OCI-LY1 (cell line): Measurements from ENCODE around the gene DHX38.
"Not testable (repeated sequence)": the region's sequence is repeated elsewhere in the genome, so short reads cannot be mapped to it uniquely, and the experiment has no call there.

ENCODE experiments used
- H2AFZ ChIP-seq: fragments of 200-600 bp; sonication (generic), shearing (Covaris generic); 2 replicates; pipeline ENCODE4 v1.6.0; 2014; ENCODE audit warnings: antibody characterized with exemption, mild to moderate bottlenecking, low read length
- H3F3A ChIP-seq: fragments of 200-600 bp; sonication (generic), shearing (Covaris generic); 2 replicates; pipeline ENCODE4 v1.6.0; 2014; ENCODE audit warnings: mild to moderate bottlenecking, antibody characterized with exemption, low read length, moderate library complexity; ENCODE audit not compliant: insufficient read depth
- H3K27ac ChIP-seq: fragments of 200-600 bp; sonication (generic); 2 replicates; pipeline ENCODE4 v1.5.1; 2014; ENCODE audit warnings: low read length, mixed run types, mild to moderate bottlenecking, low read depth; ENCODE audit not compliant: poor library complexity, severe bottlenecking
- H3K27me3 ChIP-seq: fragments of 200-600 bp; sonication (generic); 2 replicates; pipeline ENCODE4 v1.6.0; 2014; ENCODE audit warnings: antibody characterized with exemption, mild to moderate bottlenecking, low read length, moderate library complexity; ENCODE audit not compliant: insufficient read depth
- H3K36me3 ChIP-seq: fragments of 200-600 bp; sonication (generic); 2 replicates; pipeline ENCODE4 v1.6.1; 2014; ENCODE audit warnings: mild to moderate bottlenecking, antibody characterized with exemption, low read length, moderate library complexity, mixed read lengths; ENCODE audit not compliant: insufficient read depth
- H3K4me1 ChIP-seq: fragments of 200-600 bp; sonication (generic); 2 replicates; pipeline ENCODE4 v1.5.1; 2014; ENCODE audit warnings: mild to moderate bottlenecking, low read length, moderate library complexity; ENCODE audit not compliant: insufficient read depth, severe bottlenecking
- H3K4me2 ChIP-seq: fragments of 200-600 bp; sonication (generic), shearing (Covaris generic); 2 replicates; pipeline ENCODE4 v1.6.1; 2014; ENCODE audit warnings: low read length
- H3K4me3 ChIP-seq: fragments of 200-600 bp; sonication (generic); 2 replicates; pipeline ENCODE4 v1.5.1; 2014; ENCODE audit warnings: low read length, low read depth, mild to moderate bottlenecking, mixed read lengths; ENCODE audit not compliant: poor library complexity, severe bottlenecking
- H3K79me2 ChIP-seq: fragments of 200-600 bp; shearing (Covaris generic); 2 replicates; pipeline ENCODE4 v1.6.1; 2016; ENCODE audit warnings: mixed run types, low read length, mixed read lengths; ENCODE audit not compliant: insufficient read depth
- H3K9ac ChIP-seq: fragments of 200-600 bp; sonication (generic), shearing (Covaris generic); 2 replicates; pipeline ENCODE4 v1.6.1; 2014; ENCODE audit warnings: mild to moderate bottlenecking, low read length, mixed read lengths
- H3K9me2 ChIP-seq: fragments of 200-600 bp; sonication (generic), shearing (Covaris generic); 2 replicates; pipeline ENCODE4 v1.6.1; 2014; ENCODE audit warnings: low read depth, mild to moderate bottlenecking, low read length, mixed read lengths
- H3K9me3 ChIP-seq: fragments of 200-600 bp; shearing (Covaris generic); 2 replicates; pipeline ENCODE4 v1.6.1; 2014; ENCODE audit warnings: low read length, mixed read lengths
- H4K20me1 ChIP-seq: fragments of 200-600 bp; sonication (generic), shearing (Covaris generic); 2 replicates; pipeline ENCODE4 v1.6.0; 2016; ENCODE audit warnings: mild to moderate bottlenecking, low read length; ENCODE audit not compliant: insufficient read depth
- EZH2 ChIP-seq: fragments of 200-600 bp; sonication (generic), shearing (Covaris generic); IDR thresholded peaks from 2 replicates; pipeline ENCODE4 v1.8.0; 2017; ENCODE audit warnings: borderline replicate concordance, mixed run types, mild to moderate bottlenecking, antibody characterized with exemption, low read length, moderate library complexity, mixed read lengths
- TF ChIP-seq, protein P1 (sequence below): fragments of 200-600 bp; sonication (generic), shearing (Covaris generic); IDR thresholded peaks from 2 replicates; pipeline ENCODE4 v1.5.1; 2017; ENCODE audit warnings: mild to moderate bottlenecking, antibody characterized with exemption, low read length, moderate library complexity, mixed read lengths

DHX38 gene

DNA sequence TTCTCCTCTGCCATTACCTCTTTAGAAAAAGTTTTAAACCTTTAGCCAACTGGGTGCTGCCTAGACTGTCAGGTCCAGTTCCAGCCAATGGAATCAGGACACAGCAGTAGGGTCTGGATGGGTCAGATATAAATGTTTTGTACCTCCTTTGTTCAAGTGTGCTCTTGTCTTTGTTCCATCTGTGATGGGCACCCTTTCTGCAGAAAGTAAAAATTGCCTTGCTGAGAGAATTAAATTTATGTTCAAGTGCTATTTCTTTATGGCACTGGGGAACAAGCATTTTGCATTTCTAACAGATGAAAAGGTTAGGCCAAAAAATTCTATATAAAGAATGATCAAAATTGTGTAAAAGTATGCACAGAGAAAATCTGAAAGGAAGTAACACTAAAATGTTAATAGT, 44.5 kb upstream of the DHX38 start:
- no peak overlapping the region for H3K27ac ChIP-seq
- H3F3A ChIP-seq: no peaks in the 10 kb centered on the region
- no peak overlapping the region for H2AFZ ChIP-seq
- no peaks in the 10 kb centered on the region for H3K36me3 ChIP-seq
- no peaks in the 10 kb centered on the region for H3K9me3 ChIP-seq
- no peaks in the 10 kb centered on the region for H3K9me2 ChIP-seq
- H3K9ac ChIP-seq: no peak overlapping the region
- no peaks in the 10 kb centered on the region for H3K4me1 ChIP-seq
- no peak for TF ChIP-seq EZH2
- TF ChIP-seq, protein P1, sequence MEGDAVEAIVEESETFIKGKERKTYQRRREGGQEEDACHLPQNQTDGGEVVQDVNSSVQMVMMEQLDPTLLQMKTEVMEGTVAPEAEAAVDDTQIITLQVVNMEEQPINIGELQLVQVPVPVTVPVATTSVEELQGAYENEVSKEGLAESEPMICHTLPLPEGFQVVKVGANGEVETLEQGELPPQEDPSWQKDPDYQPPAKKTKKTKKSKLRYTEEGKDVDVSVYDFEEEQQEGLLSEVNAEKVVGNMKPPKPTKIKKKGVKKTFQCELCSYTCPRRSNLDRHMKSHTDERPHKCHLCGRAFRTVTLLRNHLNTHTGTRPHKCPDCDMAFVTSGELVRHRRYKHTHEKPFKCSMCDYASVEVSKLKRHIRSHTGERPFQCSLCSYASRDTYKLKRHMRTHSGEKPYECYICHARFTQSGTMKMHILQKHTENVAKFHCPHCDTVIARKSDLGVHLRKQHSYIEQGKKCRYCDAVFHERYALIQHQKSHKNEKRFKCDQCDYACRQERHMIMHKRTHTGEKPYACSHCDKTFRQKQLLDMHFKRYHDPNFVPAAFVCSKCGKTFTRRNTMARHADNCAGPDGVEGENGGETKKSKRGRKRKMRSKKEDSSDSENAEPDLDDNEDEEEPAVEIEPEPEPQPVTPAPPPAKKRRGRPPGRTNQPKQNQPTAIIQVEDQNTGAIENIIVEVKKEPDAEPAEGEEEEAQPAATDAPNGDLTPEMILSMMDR: no peak
- no peaks in the 10 kb centered on the region for H3K27me3 ChIP-seq
- H3K4me2 ChIP-seq: no peak overlapping the region
- no peak overlapping the region for H3K4me3 ChIP-seq
- no peaks in the 10 kb centered on the region for H4K20me1 ChIP-seq
- no peaks in the 10 kb centered on the region for H3K79me2 ChIP-seq

- no peak overlapping the region for H3K9ac ChIP-seq
- no peaks in the 10 kb centered on the region for H3K27me3 ChIP-seq
- no peak overlapping the region for H3K27ac ChIP-seq
- no peak overlapping the region for H2AFZ ChIP-seq
- no peaks in the 10 kb centered on the region for H3K79me2 ChIP-seq
- no peaks in the 10 kb centered on the region for H3F3A ChIP-seq
- H3K4me2 ChIP-seq: no peak overlapping the region
- no peak for TF ChIP-seq EZH2
- TF ChIP-seq, protein P1: no peak
- no peaks in the 10 kb centered on the region for H3K4me1 ChIP-seq
- H4K20me1 ChIP-seq: no peaks in the 10 kb centered on the region
- no peaks in the 10 kb centered on the region for H3K36me3 ChIP-seq
- no peak overlapping the region for H3K4me3 ChIP-seq
- no peaks in the 10 kb centered on the region for H3K9me2 ChIP-seq
- H3K9me3 ChIP-seq: no peaks in the 10 kb centered on the region
Observed at GRCh38 chr16:72050769-72051464, 42.7 kb upstream of the DHX38 start.

DNA sequence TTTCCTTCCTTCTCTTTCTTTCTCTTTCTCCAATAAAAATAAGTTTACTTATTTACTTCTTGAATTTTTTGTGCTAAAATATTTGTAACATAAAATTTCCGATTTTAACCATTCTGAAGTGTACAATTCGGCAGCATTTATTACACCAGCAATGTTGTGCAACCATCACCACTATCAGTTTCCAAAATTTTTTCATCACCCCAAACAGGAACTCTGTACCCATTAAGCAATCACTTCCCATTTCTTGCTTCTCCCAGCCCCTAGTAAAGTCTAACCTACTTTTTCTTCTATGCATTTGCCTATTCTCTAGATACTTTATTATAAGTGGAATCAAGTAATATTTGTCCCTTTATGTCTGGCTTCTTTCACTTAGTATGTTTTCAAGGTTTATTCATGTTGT, 41.8 kb upstream of the DHX38 start:
- H3K27ac ChIP-seq: no peak overlapping the region
- TF ChIP-seq EZH2: no peak
- TF ChIP-seq, protein P1: no peak
- no peaks in the 10 kb centered on the region for H3K79me2 ChIP-seq
- H3F3A ChIP-seq: no peaks in the 10 kb centered on the region
- H3K4me2 ChIP-seq: no peak overlapping the region
- no peaks in the 10 kb centered on the region for H3K36me3 ChIP-seq
- no peaks in the 10 kb centered on the region for H3K9me2 ChIP-seq
- no peak overlapping the region for H3K9ac ChIP-seq
- H4K20me1 ChIP-seq: no peaks in the 10 kb centered on the region
- H3K27me3 ChIP-seq: no peaks in the 10 kb centered on the region
- H3K9me3 ChIP-seq: no peaks in the 10 kb centered on the region
- H3K4me3 ChIP-seq: no peak overlapping the region
- H3K4me1 ChIP-seq: no peaks in the 10 kb centered on the region
- H2AFZ ChIP-seq: no peak overlapping the region

DNA sequence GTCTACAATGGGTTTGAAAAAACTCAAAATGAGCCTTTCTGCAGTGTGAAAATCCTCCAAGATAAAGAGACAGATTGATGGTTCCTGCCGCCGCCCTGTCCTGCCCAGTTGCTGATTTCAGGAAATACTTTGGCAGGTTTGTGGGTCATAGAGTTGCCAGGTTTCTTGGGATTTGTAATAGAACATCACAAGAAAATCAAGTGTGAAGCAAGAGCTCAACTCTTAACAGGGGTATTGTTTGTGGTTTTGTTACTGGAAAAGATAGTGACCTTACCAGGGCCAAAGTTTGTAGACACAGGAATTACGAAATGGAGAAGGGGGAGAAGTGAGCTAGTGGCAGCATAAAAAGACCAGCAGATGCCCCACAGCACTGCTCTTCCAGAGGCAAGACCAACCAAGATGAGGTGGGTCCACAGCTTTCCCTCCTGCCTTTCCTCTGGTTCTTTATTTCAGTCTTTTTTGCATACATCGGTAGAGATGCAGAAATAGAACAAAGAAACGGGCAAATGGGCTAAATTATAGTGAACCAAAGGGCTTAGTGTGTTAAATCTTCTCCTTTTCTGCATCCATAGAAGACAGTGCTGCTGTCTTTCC, 39.3 kb upstream of the DHX38 start, which contains the start of gene HP:
Gene HP (plus strand): TSS at position 252 of the 594 bp plus-strand sequence. CDS start 148 bp downstream, at position 400.
- not testable (repeated sequence) for H3K9me3 ChIP-seq, H3K4me3 ChIP-seq, H2AFZ ChIP-seq, H3K27me3 ChIP-seq, H3K9ac ChIP-seq, H3K27ac ChIP-seq, H3K4me1 ChIP-seq, H3K4me2 ChIP-seq, H3F3A ChIP-seq, H4K20me1 ChIP-seq, H3K36me3 ChIP-seq, H3K9me2 ChIP-seq, H3K79me2 ChIP-seq
